Thyroid gland (tissue), 4 donors: Measurements from ENCODE around the gene MAPKAPK5.
"Not testable (repeated sequence)": the region's sequence is repeated elsewhere in the genome, so short reads cannot be mapped to it uniquely, and the experiment has no call there.

ENCODE experiments used
- POLR2A ChIP-seq, 2 donors: fragments of 450-650 bp; IDR thresholded peaks; one replicate each; pipeline ENCODE4 v1.6.1; 2017; ENCODE audit warnings: antibody characterized with exemption in 2 of 2, mild to moderate bottlenecking in 2 of 2, moderate library complexity in 1 of 2
- TF ChIP-seq, protein P1 (sequence below), 6 experiments: fragments of 200-600 bp in 3 of 6; fragments of 450-650 bp in 3 of 6; sonication (generic) in 3 of 6; IDR thresholded peaks; one replicate each; pipeline ENCODE4 v1.5.1; 2016 to 2019; ENCODE audit warnings: antibody characterized with exemption in 6 of 6, mild to moderate bottlenecking in 2 of 6, inconsistent platforms in 1 of 6, moderate library complexity in 1 of 6

- TF ChIP-seq, protein P1, sequence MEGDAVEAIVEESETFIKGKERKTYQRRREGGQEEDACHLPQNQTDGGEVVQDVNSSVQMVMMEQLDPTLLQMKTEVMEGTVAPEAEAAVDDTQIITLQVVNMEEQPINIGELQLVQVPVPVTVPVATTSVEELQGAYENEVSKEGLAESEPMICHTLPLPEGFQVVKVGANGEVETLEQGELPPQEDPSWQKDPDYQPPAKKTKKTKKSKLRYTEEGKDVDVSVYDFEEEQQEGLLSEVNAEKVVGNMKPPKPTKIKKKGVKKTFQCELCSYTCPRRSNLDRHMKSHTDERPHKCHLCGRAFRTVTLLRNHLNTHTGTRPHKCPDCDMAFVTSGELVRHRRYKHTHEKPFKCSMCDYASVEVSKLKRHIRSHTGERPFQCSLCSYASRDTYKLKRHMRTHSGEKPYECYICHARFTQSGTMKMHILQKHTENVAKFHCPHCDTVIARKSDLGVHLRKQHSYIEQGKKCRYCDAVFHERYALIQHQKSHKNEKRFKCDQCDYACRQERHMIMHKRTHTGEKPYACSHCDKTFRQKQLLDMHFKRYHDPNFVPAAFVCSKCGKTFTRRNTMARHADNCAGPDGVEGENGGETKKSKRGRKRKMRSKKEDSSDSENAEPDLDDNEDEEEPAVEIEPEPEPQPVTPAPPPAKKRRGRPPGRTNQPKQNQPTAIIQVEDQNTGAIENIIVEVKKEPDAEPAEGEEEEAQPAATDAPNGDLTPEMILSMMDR (IDR thresholded peaks at IDR 0.05), result not testable (repeated sequence)
- not testable (repeated sequence) for TF ChIP-seq POLR2A (IDR thresholded peaks at IDR 0.05)
Observed at GRCh38 chr12:111950961-111951676, 109.1 kb downstream of the MAPKAPK5 start.
